K562 (cell line): ENCODE measurements around the gene ZFP28. TPM values are rescaled to one million over a fixed set of nuclear protein-coding genes. Genes with fewer than 3 reads are reported as not detected.

Experiments
- ATAC-seq: fragments of 200-7000 bp; cut with Tn5 transposase; 3 replicates; pipeline ENCODE4 v1.9.1; 2020; ENCODE audit warnings: moderate library complexity
- BruUV-seq: library from RNA; stranded (reverse); fragments of 400-500 nt; replicated peaks from 2 replicates; lab custom pipeline; 2021; lab: Mats Ljungman, UMichigan
- CTCF ChIA-PET: fragments of 300-600 bp; formaldehyde crosslinking; extraction: SDS; loops from one replicate; lab custom pipeline; 2021; ENCODE audit warnings: low intra/inter-chr PET ratio; lab: Yijun Ruan, JAX
- POLR2A ChIA-PET: fragments of 300-600, 350-650 bp; sonication (Branson Sonifier 250); formaldehyde crosslinking; extraction: SDS; loops from one replicate; lab custom pipeline; 2021; ENCODE audit warnings: antibody characterized with exemption, inconsistent platforms; lab: Yijun Ruan, JAX
- DNase-seq, 4 experiments: peaks; one replicate each; pipeline versions ENCODE4 v3.0.0 to v3.0.0-alpha.2; 2011 to 2018; ENCODE audit warnings: low spot score in 3 of 4, mixed read lengths in 3 of 4; ENCODE audit errors: extremely low read depth in 1 of 4
- FAIRE-seq: peaks from 2 replicates; lab custom pipeline; 2011; peaks lifted over from hg19 to GRCh38; lab: Jason Lieb, UNC
- H2AFZ ChIP-seq: 2 replicates; pipeline ENCODE4 v1.6.0; 2011; ENCODE audit warnings: low read depth, low read length, control low read depth, inconsistent platforms
- H3K27ac ChIP-seq: fragments of 200-600 bp; 3 replicates; pipeline ENCODE4 v1.8.0; 2011; ENCODE audit warnings: low read depth, mild to moderate bottlenecking, control low read depth, inconsistent platforms, low read length, moderate library complexity, mixed read lengths; ENCODE audit errors: extremely low read depth
- H3K27me3 ChIP-seq, 2 experiments: fragments of 300-600 bp in 1 of 2; 2 replicates in 1 of 2; 3 replicates in 1 of 2; pipeline versions ENCODE4 v1.6.0 to v1.8.0; 2011; ENCODE audit warnings: inconsistent platforms in 2 of 2, low read length in 2 of 2, mild to moderate bottlenecking in 1 of 2, mixed read lengths in 1 of 2, moderate library complexity in 1 of 2; ENCODE audit not compliant: control insufficient read depth in 2 of 2, insufficient read depth in 2 of 2
- H3K36me3 ChIP-seq: fragments of 300-600 bp; 3 replicates; pipeline ENCODE4 v1.8.0; 2011; ENCODE audit warnings: mild to moderate bottlenecking, low read length, inconsistent platforms; ENCODE audit not compliant: control insufficient read depth, insufficient read depth
- H3K4me1 ChIP-seq, 2 experiments: fragments of 200-600 bp in 1 of 2; replicated peaks in 1 of 2; 2 replicates in 1 of 2; 3 replicates in 1 of 2; pipeline versions ENCODE4 v1.5.1 to v1.8.0; 2011; ENCODE audit warnings: inconsistent platforms in 2 of 2, low read length in 2 of 2, mild to moderate bottlenecking in 1 of 2, mixed read lengths in 1 of 2, moderate library complexity in 1 of 2; ENCODE audit not compliant: control insufficient read depth in 2 of 2, insufficient read depth in 2 of 2
- H3K4me2 ChIP-seq: 2 replicates; pipeline ENCODE4 v1.6.1; 2011; ENCODE audit warnings: low read length, control low read depth, inconsistent platforms, mixed read lengths; ENCODE audit not compliant: insufficient read depth
- H3K4me3 ChIP-seq: fragments of 200-600 bp; sonication (generic), shearing (Covaris generic); 2 replicates; pipeline ENCODE4 v1.5.1; 2016; ENCODE audit warnings: control low read depth, inconsistent platforms
- H3K79me2 ChIP-seq: fragments of 200-600 bp; 3 replicates; pipeline ENCODE4 v1.8.0; 2011; ENCODE audit warnings: low read length, inconsistent platforms; ENCODE audit not compliant: control insufficient read depth, insufficient read depth
- H3K9ac ChIP-seq, 2 experiments: 2 replicates each; pipeline versions ENCODE4 v1.6.0 to v1.6.1; 2011; ENCODE audit warnings: low read depth in 2 of 2, low read length in 2 of 2, control low read depth in 1 of 2, inconsistent platforms in 1 of 2, mild to moderate bottlenecking in 1 of 2, mixed read lengths in 1 of 2; ENCODE audit not compliant: insufficient read depth in 1 of 2
- H3K9me1 ChIP-seq: one replicate; pipeline ENCODE4 v1.6.0; 2011; ENCODE audit warnings: inconsistent platforms, mild to moderate bottlenecking, low read length, moderate library complexity; ENCODE audit not compliant: control insufficient read depth, insufficient read depth
- H3K9me3 ChIP-seq: replicated peaks from 2 replicates; pipeline ENCODE4 v1.5.1; 2011; ENCODE audit warnings: low read depth, low read length, inconsistent platforms; ENCODE audit not compliant: control insufficient read depth, insufficient read depth
- H4K20me1 ChIP-seq: replicated peaks from 2 replicates; pipeline ENCODE4 v1.6.1; 2011; ENCODE audit warnings: low read length, inconsistent platforms, mixed read lengths; ENCODE audit not compliant: control insufficient read depth, insufficient read depth
- CEBPB ChIP-seq: fragments of 450-650 bp; IDR thresholded peaks from 2 replicates; pipeline ENCODE4 v1.6.1; 2016; ENCODE audit warnings: missing genetic modification characterization, missing compliant biosample characterization
- FOXJ3 ChIP-seq: sonication (generic); formaldehyde crosslinking; IDR thresholded peaks from 2 replicates; pipeline ENCODE4 v1.4.0; 2020; ENCODE audit warnings: mild to moderate bottlenecking, missing genetic modification reagents
- HNRNPH1 ChIP-seq: fragments of 200-400 bp; formaldehyde crosslinking; optimal IDR thresholded peaks from 2 replicates; pipeline ENCODE3; 2017; ENCODE audit warnings: low read depth, mild to moderate bottlenecking, low read length, moderate library complexity
- SRF ChIP-seq, 2 experiments: fragments of 250-450, 450-650 bp in 1 of 2; sonication (Bioruptor Pico) in 1 of 2; sonication (generic) in 1 of 2; formaldehyde crosslinking; IDR thresholded peaks; 2 replicates each; pipeline versions ENCODE4 v1.5.0 to v1.5.1; 2020 to 2022; ENCODE audit warnings: mild to moderate bottlenecking in 1 of 2, missing genetic modification reagents in 1 of 2
- SRSF7 ChIP-seq: fragments of 200-400 bp; formaldehyde crosslinking; optimal IDR thresholded peaks from 2 replicates; pipeline ENCODE3; 2017; ENCODE audit warnings: mild to moderate bottlenecking, low read depth, low read length
- ZBTB11 ChIP-seq, 3 experiments: fragments of 200-800 bp in 1 of 3; fragments of 250-450 bp in 1 of 3; fragments of 450-650 bp in 1 of 3; sonication (Bioruptor Pico) in 1 of 3; sonication (Bioruptor generic) in 1 of 3; formaldehyde crosslinking in 1 of 3; IDR thresholded peaks; 2 replicates each; pipeline versions ENCODE4 v1.6.1 to v1.8.0; 2016 to 2022; ENCODE audit warnings: mild to moderate bottlenecking in 2 of 3, missing genetic modification characterization in 2 of 3, missing compliant biosample characterization in 1 of 3, moderate library complexity in 1 of 3
- ZBTB7A ChIP-seq: IDR thresholded peaks from 2 replicates; pipeline ENCODE4 v1.6.1; 2011; ENCODE audit warnings: low read depth, mild to moderate bottlenecking, low read length, moderate library complexity, borderline replicate concordance; ENCODE audit not compliant: control insufficient read depth
- ZNF592 ChIP-seq: fragments of 450-650 bp; IDR thresholded peaks from 2 replicates; pipeline ENCODE4 v1.6.1; 2017; ENCODE audit warnings: antibody characterized with exemption, mild to moderate bottlenecking
- WGBS: fragments of 100-300 bp; shearing (Covaris generic); methylation state at CpG from one replicate; pipeline ENCODE4 v1.1.6; 2016; ENCODE audit warnings: low coverage, mixed read lengths; ENCODE audit not compliant: insufficient coverage; ENCODE audit errors: missing lambda C conversion rate; 5-methylcytosine and 5-hydroxymethylcytosine counted together
- in situ Hi-C: fragments of 300-500 bp; cut with MboI; formaldehyde crosslinking; loops from 4 replicates; pipeline ENCODE4 v1.15.0; 2018; ENCODE audit warnings: inconsistent platforms, mixed read lengths
- intact Hi-C: fragments of 100-400 bp; cut with micrococcal nuclease; formaldehyde crosslinking; loops from 2 replicates; pipeline ENCODE4 v1.14.2; 2022
- polyA plus RNA-seq, 8 experiments: library from polyadenylated mRNA; depleted of rRNA in 4 of 8; stranded (reverse) in 5 of 8; unstranded in 3 of 8; fragments of >200 nt; fragmentation: Nextera tagmentation in 2 of 8; fragmentation: Illumina TruSeq in 1 of 8; extraction: Ambion mirVana in 2 of 8; extraction: Trizol in 1 of 8; gene quantifications; 2 replicates each; pipeline versions ENCODE4 v1.2.1 to v1.2.3, GENCODE V29; 2011 to 2014; ENCODE audit warnings: inconsistent platforms in 1 of 8, missing spikeins in 1 of 8
- total RNA-seq, 7 experiments: library from RNA; depleted of rRNA in 6 of 7; stranded (reverse); fragments of >200 nt in 6 of 7; fragmentation: Illumina TruSeq in 2 of 7; extraction: Trizol in 2 of 7; gene quantifications; 2 replicates each; pipeline versions ENCODE4 v1.2.1 to v1.2.3, GENCODE V29; 2011 to 2021; ENCODE audit warnings: low replicate concordance in 1 of 7
- TF ChIP-seq, protein P1 (sequence below): fragments of 200-400 bp; formaldehyde crosslinking; IDR thresholded peaks from 2 replicates; pipeline ENCODE4 v1.6.1; 2017; ENCODE audit warnings: mild to moderate bottlenecking, low read depth, low read length, moderate library complexity

ZFP28 gene
- total and polyA plus RNA-seq, 9 of the 15 experiments (the other 6 are each of a cell fraction or from before 2014, with no cell fraction given) = 0.01 to 0.04 TPM; not detected in 7

DNA sequence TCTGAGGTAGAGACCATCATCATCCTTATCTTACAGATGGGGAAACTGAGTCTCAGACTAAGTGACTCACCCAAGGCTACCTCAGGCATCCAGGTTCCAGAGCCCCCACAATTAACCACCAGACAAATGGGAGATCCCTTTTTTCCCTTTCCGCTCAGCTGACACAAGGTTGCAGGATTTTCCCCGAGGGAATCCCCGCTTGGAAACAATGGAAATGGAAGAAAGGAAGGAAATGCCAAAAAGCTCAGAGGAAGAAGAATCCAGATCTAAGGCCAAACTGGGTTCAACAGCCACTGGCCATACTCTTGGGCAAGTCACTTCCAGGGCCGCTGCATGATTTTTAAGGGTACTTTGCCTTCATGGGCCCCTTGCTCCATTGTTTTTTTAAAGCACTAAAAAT, 57.9 kb downstream of the ZFP28 start:
- ATAC-seq (no peak), FAIRE-seq (no peak), DNase-seq (no peak)
- Histone ChIP-seq H3K4me3 (no peak overlapping the region), H3K4me2 (no peak overlapping the region), H2AFZ (no peak overlapping the region), H3K9me3 (no peaks in the 10 kb centered on the region), H3K36me3 (no peaks in the 10 kb centered on the region), H3K79me2 (no peaks in the 10 kb centered on the region), H3K27me3 (no peaks in the 10 kb centered on the region), H3K9ac (no peak overlapping the region), H3K27ac (no peak overlapping the region), H3K9me1 (no peaks in the 10 kb centered on the region), H4K20me1 (no peaks in the 10 kb centered on the region), H3K4me1 (no peaks in the 10 kb centered on the region)
- in situ Hi-C loops (no loop called here), intact Hi-C loops (no loop called here)
- BruUV-seq = no TSS peak
- CTCF ChIA-PET = no interaction called here
- 4% methylated on average over 4 of the region's 4 CpGs for WGBS
- POLR2A ChIA-PET = no interaction called here
- TF ChIP-seq FOXJ3 (CRISPR knock-in tag) (no peak), SRF (CRISPR knock-in tag; IDR thresholded peaks at IDR 0.05) (no peak), ZBTB11 (CRISPR knock-in tag; IDR thresholded peaks at IDR 0.05) (no peak), HNRNPH1 (no peak), SRSF7 (no peak), ZNF592 (no peak), ZBTB7A (no peak), CEBPB (tag) (no peak)
- TF ChIP-seq, protein P1, sequence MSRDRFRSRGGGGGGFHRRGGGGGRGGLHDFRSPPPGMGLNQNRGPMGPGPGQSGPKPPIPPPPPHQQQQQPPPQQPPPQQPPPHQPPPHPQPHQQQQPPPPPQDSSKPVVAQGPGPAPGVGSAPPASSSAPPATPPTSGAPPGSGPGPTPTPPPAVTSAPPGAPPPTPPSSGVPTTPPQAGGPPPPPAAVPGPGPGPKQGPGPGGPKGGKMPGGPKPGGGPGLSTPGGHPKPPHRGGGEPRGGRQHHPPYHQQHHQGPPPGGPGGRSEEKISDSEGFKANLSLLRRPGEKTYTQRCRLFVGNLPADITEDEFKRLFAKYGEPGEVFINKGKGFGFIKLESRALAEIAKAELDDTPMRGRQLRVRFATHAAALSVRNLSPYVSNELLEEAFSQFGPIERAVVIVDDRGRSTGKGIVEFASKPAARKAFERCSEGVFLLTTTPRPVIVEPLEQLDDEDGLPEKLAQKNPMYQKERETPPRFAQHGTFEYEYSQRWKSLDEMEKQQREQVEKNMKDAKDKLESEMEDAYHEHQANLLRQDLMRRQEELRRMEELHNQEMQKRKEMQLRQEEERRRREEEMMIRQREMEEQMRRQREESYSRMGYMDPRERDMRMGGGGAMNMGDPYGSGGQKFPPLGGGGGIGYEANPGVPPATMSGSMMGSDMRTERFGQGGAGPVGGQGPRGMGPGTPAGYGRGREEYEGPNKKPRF = no peak
